HCT116 (cell line): ENCODE measurements around the gene RBM15B. TPM values are rescaled to one million over a fixed set of nuclear protein-coding genes. Genes with fewer than 3 reads are reported as not detected.

Source experiments
- ATAC-seq: fragments of 200-7000 bp; cut with Tn5 transposase; 2 replicates; pipeline ENCODE4 v1.9.1; 2020; ENCODE audit warnings: mild to moderate bottlenecking, moderate library complexity
- BruUV-seq: library from RNA; stranded (reverse); fragments of 400-500 nt; replicated peaks from 2 replicates; lab custom pipeline; 2021; lab: Mats Ljungman, UMichigan
- CTCF ChIA-PET: fragments of 300-600 bp; sonication (Branson Sonifier 250); formaldehyde crosslinking; loops from one replicate; lab custom pipeline; 2021; ENCODE audit warnings: antibody characterized with exemption; lab: Charles Lee
- POLR2A ChIA-PET: fragments of 300-600, 350-600 bp; sonication (Branson Sonifier 250); formaldehyde crosslinking; loops from one replicate; lab custom pipeline; 2021; ENCODE audit warnings: antibody characterized with exemption; lab: Charles Lee
- RAD21 ChIA-PET, 2 experiments: fragments of 300-600 bp; sonication (Branson Sonifier 250); formaldehyde crosslinking; loops; one replicate each; lab custom pipeline; 2023; ENCODE audit warnings: low total read pairs in 2 of 2; ENCODE audit not compliant: uncharacterized antibody in 2 of 2, unreplicated experiment in 2 of 2, low non-redundant PET in 1 of 2; lab: Charles Lee
- DNase-seq: peaks from one replicate; pipeline ENCODE4 v3.0.0-alpha.2; 2010; ENCODE audit warnings: low read depth, low spot score
- H2AFZ ChIP-seq: fragments of 200-600 bp; shearing (Covaris generic), sonication (generic); 2 replicates; pipeline ENCODE4 v1.6.1; 2017; ENCODE audit warnings: low read depth, mixed run types, mixed read lengths, antibody characterized with exemption, low read length; ENCODE audit not compliant: poor library complexity, severe bottlenecking
- H3K27ac ChIP-seq: 2 replicates; pipeline ENCODE4 v1.5.1; 2012; ENCODE audit warnings: low read depth, low read length
- H3K27me3 ChIP-seq: fragments of 200-600 bp; sonication (generic); 2 replicates; pipeline ENCODE4 v1.6.1; 2016; ENCODE audit warnings: mixed run types, low read length, mixed read lengths; ENCODE audit not compliant: insufficient read depth
- H3K36me3 ChIP-seq, 2 experiments: fragments of 200-500 bp in 1 of 2; fragments of 200-600 bp in 1 of 2; sonication (Bioruptor generic) in 1 of 2; sonication (generic) in 1 of 2; 2 replicates each; pipeline versions ENCODE4 v1.5.1 to v1.6.1; 2014 to 2016; ENCODE audit warnings: low read length in 2 of 2, inconsistent platforms in 1 of 2, mixed read lengths in 1 of 2, mixed run types in 1 of 2; ENCODE audit not compliant: insufficient read depth in 2 of 2, control insufficient read depth in 1 of 2
- H3K4me1 ChIP-seq, 2 experiments: fragments of 200-600 bp in 1 of 2; sonication (generic) in 1 of 2; 2 replicates each; pipeline versions ENCODE4 v1.5.1 to v1.6.1; 2012 to 2017; ENCODE audit warnings: low read length in 2 of 2, inconsistent platforms in 1 of 2, mild to moderate bottlenecking in 1 of 2, mixed read lengths in 1 of 2, mixed run types in 1 of 2, moderate library complexity in 1 of 2; ENCODE audit not compliant: insufficient read depth in 2 of 2, control insufficient read depth in 1 of 2
- H3K4me2 ChIP-seq: fragments of 200-600 bp; sonication (generic); 2 replicates; pipeline ENCODE4 v1.6.1; 2017; ENCODE audit warnings: mixed run types, low read length, mixed read lengths
- H3K4me3 ChIP-seq, 2 experiments: fragments of 200-600 bp in 1 of 2; sonication (generic) in 1 of 2; replicated peaks in 1 of 2; 2 replicates each; pipeline ENCODE4 v1.5.1; 2011 to 2016; ENCODE audit warnings: low read length in 2 of 2, control low read depth in 1 of 2, low read depth in 1 of 2, mild to moderate bottlenecking in 1 of 2, mixed read lengths in 1 of 2, mixed run types in 1 of 2
- H3K79me2 ChIP-seq: fragments of 200-600 bp; sonication (generic); 2 replicates; pipeline ENCODE4 v1.6.1; 2017; ENCODE audit warnings: mild to moderate bottlenecking, mixed run types, low read length, moderate library complexity, mixed read lengths; ENCODE audit not compliant: insufficient read depth
- H3K9ac ChIP-seq: fragments of 200-600 bp; sonication (generic); 2 replicates; pipeline ENCODE4 v1.6.1; 2016; ENCODE audit warnings: low read length, mixed read lengths
- H3K9me2 ChIP-seq: fragments of 200-600 bp; sonication (generic), shearing (Covaris generic); 2 replicates; pipeline ENCODE4 v1.6.1; 2017; ENCODE audit warnings: mixed run types, mild to moderate bottlenecking, moderate library complexity; ENCODE audit not compliant: insufficient read depth
- H3K9me3 ChIP-seq, 2 experiments: fragments of 200-500 bp in 1 of 2; fragments of 200-600 bp in 1 of 2; sonication (Bioruptor generic) in 1 of 2; sonication (generic) in 1 of 2; 2 replicates each; pipeline ENCODE4 v1.6.1; 2014 to 2017; ENCODE audit warnings: low read length in 2 of 2, mixed read lengths in 2 of 2, inconsistent platforms in 1 of 2, low read depth in 1 of 2, mild to moderate bottlenecking in 1 of 2, mixed run types in 1 of 2, moderate library complexity in 1 of 2; ENCODE audit not compliant: control insufficient read depth in 1 of 2, insufficient read depth in 1 of 2
- H4K20me1 ChIP-seq: fragments of 200-600 bp; sonication (generic), shearing (Covaris generic); 2 replicates; pipeline ENCODE4 v1.6.1; 2017; ENCODE audit warnings: mixed run types, mild to moderate bottlenecking, moderate library complexity; ENCODE audit not compliant: insufficient read depth
- POLR2AphosphoS5 ChIP-seq: IDR thresholded peaks from 2 replicates; pipeline ENCODE4 v1.6.1; 2011; ENCODE audit warnings: mild to moderate bottlenecking, low read depth, low read length, moderate library complexity
- intact Hi-C: fragments of 100-400 bp; cut with micrococcal nuclease; formaldehyde crosslinking; loops from 2 replicates; pipeline ENCODE4 v1.10.0; 2022
- total RNA-seq: library from RNA; stranded (reverse); gene quantifications from one replicate; pipeline ENCODE4 v1.2.1, GENCODE V29; 2021; ENCODE audit not compliant: unreplicated experiment
- TF ChIP-seq, protein P1 (sequence below): IDR thresholded peaks from 2 replicates; pipeline ENCODE4 v1.6.1; 2012
- TF ChIP-seq, protein P2 (sequence below), 3 experiments: fragments of 200-600 bp in 1 of 3; sonication (generic) in 1 of 3; IDR thresholded peaks in 2 of 3; conservative IDR thresholded peaks in 1 of 3; 2 replicates each; pipeline ENCODE4 v1.5.1; 2012 to 2017; ENCODE audit warnings: low read depth in 2 of 3, low read length in 2 of 3, antibody characterized with exemption in 1 of 3, borderline replicate concordance in 1 of 3, control low read depth in 1 of 3, mild to moderate bottlenecking in 1 of 3, mixed read lengths in 1 of 3, mixed run types in 1 of 3, moderate library complexity in 1 of 3; ENCODE audit not compliant: insufficient read depth in 1 of 3

The RBM15B gene
- total RNA-seq, 1 experiment from 2014 or later = 24.1 TPM

DNA sequence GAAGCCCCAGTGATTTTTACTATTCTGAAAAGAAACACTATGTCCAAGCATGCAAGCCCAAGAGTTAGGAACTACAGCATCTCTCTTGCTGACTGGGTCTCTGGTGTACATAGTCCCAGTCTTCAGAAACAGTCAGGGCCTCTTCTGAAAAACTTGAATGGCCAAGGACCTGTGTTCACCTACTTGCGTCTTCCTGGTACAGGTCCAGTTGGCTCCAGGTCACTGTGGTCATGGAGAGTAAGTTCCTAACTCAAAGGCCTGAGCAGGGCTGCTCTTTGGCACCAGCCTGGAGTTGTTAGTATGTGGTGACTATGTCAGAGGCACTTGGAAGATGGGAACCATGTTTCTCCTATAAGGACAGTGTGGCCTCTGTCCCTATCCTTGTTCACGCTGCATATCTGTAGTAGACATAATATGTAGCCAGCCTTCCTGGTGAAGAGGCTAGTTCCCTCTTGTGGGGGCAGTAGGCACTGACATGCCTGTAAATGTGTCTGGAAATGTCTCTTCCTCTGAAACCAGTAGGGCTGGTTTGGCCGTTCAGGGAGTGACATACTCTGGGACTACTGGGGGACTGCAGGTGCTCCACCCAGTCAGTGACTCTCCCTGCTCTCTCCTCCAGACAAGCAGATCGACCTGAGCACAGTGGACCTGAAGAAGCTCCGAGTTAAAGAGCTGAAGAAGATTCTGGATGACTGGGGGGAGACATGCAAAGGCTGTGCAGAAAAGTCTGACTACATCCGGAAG, 2.6 kb upstream of the RBM15B start:
- no peak overlapping the region for H3K4me3 ChIP-seq
- RAD21 ChIA-PET = no interaction called here
- no TSS peak for BruUV-seq
- H3K27ac ChIP-seq = 0 out of 2 replicates have a peak overlapping the region, but pooled peaks have one; percentile 15
- no peak overlapping the region for H3K4me2 ChIP-seq
- H3K9ac ChIP-seq = no peak overlapping the region
- no peak overlapping the region for H2AFZ ChIP-seq
- H3K9me2 ChIP-seq = no peaks in the 10 kb centered on the region
- no peaks in the 10 kb centered on the region for H4K20me1 ChIP-seq
- intact Hi-C loops = loop anchor here (5.0 to 10.0 kb wide), 4 partner anchors 114 to 1034 kb away; partner anchors contain the start of genes CYB561D2, DCAF1, NPRL2 and TMEM115
- TF ChIP-seq, protein P1, sequence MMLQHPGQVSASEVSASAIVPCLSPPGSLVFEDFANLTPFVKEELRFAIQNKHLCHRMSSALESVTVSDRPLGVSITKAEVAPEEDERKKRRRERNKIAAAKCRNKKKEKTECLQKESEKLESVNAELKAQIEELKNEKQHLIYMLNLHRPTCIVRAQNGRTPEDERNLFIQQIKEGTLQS = no peak
- TF ChIP-seq POLR2AphosphoS5 = peak; percentile 21; the same call in 1 of the 2 replicates
- TF ChIP-seq, protein P2, sequence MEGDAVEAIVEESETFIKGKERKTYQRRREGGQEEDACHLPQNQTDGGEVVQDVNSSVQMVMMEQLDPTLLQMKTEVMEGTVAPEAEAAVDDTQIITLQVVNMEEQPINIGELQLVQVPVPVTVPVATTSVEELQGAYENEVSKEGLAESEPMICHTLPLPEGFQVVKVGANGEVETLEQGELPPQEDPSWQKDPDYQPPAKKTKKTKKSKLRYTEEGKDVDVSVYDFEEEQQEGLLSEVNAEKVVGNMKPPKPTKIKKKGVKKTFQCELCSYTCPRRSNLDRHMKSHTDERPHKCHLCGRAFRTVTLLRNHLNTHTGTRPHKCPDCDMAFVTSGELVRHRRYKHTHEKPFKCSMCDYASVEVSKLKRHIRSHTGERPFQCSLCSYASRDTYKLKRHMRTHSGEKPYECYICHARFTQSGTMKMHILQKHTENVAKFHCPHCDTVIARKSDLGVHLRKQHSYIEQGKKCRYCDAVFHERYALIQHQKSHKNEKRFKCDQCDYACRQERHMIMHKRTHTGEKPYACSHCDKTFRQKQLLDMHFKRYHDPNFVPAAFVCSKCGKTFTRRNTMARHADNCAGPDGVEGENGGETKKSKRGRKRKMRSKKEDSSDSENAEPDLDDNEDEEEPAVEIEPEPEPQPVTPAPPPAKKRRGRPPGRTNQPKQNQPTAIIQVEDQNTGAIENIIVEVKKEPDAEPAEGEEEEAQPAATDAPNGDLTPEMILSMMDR (IDR thresholded peaks at IDR 0.05 in 2 of 3, conservative IDR thresholded peaks at IDR 0.05 in 1 of 3; ENCODE audit: borderline replicate concordance in 1 of 3, insufficient read depth in 1 of 3, low read depth in 2 of 3, low read length in 2 of 3) = peak in 2 of 3 experiments; percentile 30 to 42; a peak in 3 of 6 replicates
- peaks cover 23 to 52% of the 10 kb centered on the region in 2 experiments; a peak in 3 of 4 replicates for H3K4me1 ChIP-seq
- DNase-seq = peak; percentile 26
- peaks cover 57% of the 10 kb centered on the region for H3K79me2 ChIP-seq
- peaks cover 0 to 14% of the 10 kb centered on the region in 2 experiments; a peak in 1 of 4 replicates for H3K9me3 ChIP-seq
- H3K36me3 ChIP-seq = peaks cover under 1 to 52% of the 10 kb centered on the region in 2 experiments; a peak in 3 of 4 replicates
- CTCF ChIA-PET = interaction anchor here (1.6 to 2.5 kb wide), 3 partner anchors 294 to 772 kb away, joined by 5 to 10 read pairs (median 10); partner anchors contain the start of gene MAPKAPK3
- POLR2A ChIA-PET = interaction anchor here (0.6 kb wide), 1 partner anchor 46 kb away, joined by 3 read pairs; no protein-coding TSS in a partner anchor
- no peaks in the 10 kb centered on the region for H3K27me3 ChIP-seq
- ATAC-seq = no peak
